Measurements from ENCODE around the gene KCNH2. TPM values are rescaled to one million over a fixed set of nuclear protein-coding genes. Genes with fewer than 3 reads are reported as not detected.

Gene KCNH2
- total RNA-seq, 1 experiment from 2014 or later: 0.34 TPM

- DNase-seq (ENCODE audit: low read depth): no peak
Measured at GRCh38 chr7:150976529-150977381, 1.4 kb downstream of the KCNH2 start.

- no peak for DNase-seq (ENCODE audit: low read depth)
Measured at GRCh38 chr7:150975536-150976319, 2.4 kb downstream of the KCNH2 start.

- no peak for DNase-seq (ENCODE audit: low read depth)
Measured at GRCh38 chr7:150974468-150975391, 3.4 kb downstream of the KCNH2 start.

DNA sequence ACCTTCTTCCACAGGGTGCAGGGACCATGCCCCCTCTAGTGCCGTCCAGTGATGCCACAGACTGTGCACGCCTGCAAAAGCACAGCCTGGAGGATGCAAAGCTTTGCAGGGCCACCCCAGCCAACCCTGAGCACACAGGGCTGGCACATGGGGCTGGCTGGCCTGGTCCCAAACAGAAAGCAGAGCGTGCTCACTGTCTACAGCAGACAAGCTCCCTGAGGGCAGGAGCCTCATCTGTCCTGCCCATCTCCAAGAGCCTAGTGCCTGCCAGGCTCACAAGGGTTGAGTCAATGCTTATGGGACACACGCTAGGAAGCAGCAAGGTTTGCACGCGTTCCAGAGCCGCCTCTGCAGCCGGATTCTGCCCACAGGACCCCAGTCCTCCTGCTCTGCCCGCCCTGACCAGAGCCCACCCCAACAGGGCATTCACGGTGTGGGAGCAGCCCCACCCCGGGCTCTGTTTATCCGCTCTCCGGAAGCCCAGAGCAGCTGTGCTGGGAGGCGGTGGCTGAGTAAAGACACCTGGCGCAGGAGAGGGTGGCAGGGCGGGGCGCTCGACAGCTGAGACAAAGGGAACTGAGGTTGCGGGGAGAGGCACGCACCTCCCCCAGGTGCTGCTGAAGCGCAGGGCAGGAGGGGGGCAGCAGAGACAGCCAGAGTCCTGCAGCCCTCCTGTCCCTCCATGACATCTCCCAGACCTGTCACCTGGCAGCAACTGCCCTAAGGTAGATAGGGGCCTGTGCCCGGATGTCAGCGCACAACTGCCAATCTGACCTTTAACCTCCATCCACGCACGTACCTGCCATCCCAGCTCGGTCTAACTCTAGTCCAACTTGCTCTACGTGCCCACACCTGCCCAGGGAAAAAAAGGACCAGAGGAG is 4.3 kb downstream of the KCNH2 start:
- DNase-seq (ENCODE audit: low read depth): no peak

DNA sequence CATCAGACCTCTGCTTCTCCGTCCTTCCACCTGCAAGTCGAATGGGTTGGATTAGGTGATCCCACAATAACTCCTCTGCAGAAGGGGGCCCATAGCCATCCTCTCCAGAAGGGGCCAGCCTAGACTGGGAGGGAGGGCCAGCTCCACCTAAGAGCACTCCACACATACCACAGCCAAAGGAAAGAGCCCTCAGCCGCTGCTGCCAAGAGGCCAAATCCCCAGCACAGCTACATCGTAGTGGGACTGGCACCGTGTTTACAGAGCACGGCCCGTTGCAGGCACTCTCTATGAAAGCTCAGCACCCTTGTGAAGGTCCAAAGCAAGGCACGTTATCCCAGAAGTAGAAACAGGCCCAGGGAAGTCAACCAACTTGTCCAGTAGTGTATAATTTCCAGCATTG is 5.4 kb downstream of the KCNH2 start:
- DNase-seq (ENCODE audit: low read depth): no peak

- DNase-seq (ENCODE audit: low read depth): no peak
Measured at GRCh38 chr7:150972023-150972468, 6.1 kb downstream of the KCNH2 start.

GRCh38 chr7:150971242-150972022 is 6.7 kb downstream of the KCNH2 start:
- no peak for DNase-seq (ENCODE audit: low read depth)

DNA sequence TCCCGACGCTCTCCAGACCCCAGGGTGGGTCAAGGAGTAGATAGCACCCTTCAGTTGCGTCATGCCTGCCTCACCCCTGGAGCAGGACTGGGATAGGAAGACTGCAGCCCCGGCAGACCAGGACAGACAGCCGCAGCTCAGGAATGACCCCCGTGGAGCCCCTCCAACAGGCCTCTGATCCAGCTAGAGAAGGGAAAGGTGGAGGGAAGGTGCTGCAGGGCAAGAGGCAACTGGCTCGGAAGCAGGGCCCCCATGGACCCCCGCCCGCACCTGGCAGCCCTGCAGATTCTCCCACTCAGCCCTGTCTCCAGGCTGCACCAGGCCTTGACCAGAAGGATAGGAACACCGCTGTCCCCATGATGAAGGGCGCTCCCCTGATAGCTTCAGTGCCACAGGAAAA is 7.7 kb downstream of the KCNH2 start:
- no peak for DNase-seq (ENCODE audit: low read depth)

- no peak for DNase-seq (ENCODE audit: low read depth)
Measured at GRCh38 chr7:150969475-150969874, 8.6 kb downstream of the KCNH2 start.

DNA sequence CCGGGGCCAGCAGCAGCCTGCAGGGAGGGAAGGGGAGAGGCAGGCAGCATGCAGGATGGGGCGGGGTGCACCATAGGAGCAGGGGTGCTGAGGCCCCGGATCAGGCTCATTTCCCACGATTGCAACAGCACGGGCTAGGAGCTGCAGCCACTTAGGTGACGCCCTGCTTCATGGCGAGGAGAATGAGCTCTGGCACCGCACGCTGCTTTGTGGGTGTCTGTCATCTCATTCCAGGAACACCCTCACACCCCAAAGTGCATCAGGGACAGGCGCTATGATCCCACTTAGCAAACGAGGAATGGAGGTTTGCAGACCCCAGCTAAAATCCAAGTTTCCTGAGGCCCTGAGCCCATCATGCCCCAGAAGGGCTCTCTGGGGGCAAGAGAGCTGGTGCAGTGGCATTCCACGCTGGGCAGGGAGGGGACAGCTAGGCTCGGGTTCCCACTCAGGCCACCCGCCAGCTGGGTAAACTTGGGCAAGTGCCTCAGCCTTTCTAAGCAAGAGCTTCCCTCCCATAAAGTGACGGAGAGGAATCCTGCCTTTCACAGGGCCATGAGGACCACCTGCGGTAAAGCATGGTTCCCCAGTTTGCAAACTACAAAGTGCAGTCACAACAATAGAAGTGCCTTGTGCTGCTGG is 9.3 kb downstream of the KCNH2 start:
- DNase-seq (ENCODE audit: low read depth): no peak

GRCh38 chr7:150968056-150968733 is 9.9 kb downstream of the KCNH2 start:
- no peak for DNase-seq (ENCODE audit: low read depth)

- DNase-seq (ENCODE audit: low read depth): no peak
Measured at GRCh38 chr7:150967349-150967748, 10.8 kb downstream of the KCNH2 start.

DNA sequence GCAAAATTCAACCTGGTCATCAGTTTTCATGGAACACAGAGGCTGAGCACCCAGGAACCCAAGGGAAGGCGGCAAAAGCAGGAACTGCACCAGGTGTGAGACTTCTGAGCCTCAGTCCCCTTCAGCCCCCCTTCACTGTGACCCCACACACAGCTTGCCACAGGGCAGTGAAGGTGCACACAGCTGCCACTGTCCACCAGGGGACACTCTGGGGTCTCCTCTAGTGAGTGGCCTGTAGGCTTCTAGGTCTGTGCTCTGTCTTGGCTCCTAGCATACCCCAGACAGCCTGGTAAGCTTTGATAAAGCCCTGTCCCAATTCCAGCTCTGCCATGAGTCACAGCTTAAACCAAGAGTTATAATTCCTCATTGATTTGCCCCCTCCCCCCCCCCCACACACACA is 12.1 kb downstream of the KCNH2 start:
- DNase-seq (ENCODE audit: low read depth): no peak

DNA sequence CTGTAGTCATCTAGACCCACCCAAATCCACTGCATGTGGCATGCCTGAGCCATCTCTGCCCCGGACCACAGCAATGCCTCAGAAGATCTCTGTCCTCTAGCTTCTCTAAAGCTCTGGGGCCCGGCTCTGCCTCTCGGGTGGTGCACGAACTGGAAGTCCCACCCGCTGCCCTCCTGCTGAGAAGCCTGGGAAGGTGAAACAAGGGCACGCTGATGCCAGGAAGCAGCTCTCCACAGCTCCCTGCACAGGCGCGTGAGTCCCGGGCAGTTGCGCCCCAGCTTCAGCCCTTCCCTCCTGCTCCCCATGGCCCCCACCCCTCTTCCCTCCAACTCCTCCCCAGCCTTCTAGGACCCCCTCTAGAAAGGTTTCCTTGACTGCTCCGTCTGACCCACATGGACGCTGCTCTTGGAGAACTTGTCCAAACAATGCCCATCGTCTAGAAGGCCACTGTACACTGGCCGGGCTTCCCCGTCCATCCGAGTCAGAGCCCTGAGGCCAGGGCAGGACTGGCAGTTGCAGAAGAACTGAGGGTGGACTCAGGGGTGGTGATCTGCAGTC is 12.8 kb downstream of the KCNH2 start:
- no peak for DNase-seq (ENCODE audit: low read depth)

- DNase-seq (ENCODE audit: low read depth): no peak
Measured at GRCh38 chr7:150964593-150965111, 13.5 kb downstream of the KCNH2 start.

GRCh38 chr7:150963707-150964559 is 14.2 kb downstream of the KCNH2 start:
- DNase-seq (ENCODE audit: low read depth): no peak
